ENCODE measurements around the gene ATG9A. TPM values are rescaled to one million over a fixed set of nuclear protein-coding genes. Genes with fewer than 3 reads are reported as not detected.

Gene ATG9A
- polyA plus RNA-seq, 1 donor from 2014 or later: 26.2 TPM

- TF ChIP-seq POLR2AphosphoS5 (IDR thresholded peaks at IDR 0.05) (peak; percentile 97), EZH2 (IDR thresholded peaks at IDR 0.05; ENCODE audit: borderline replicate concordance, insufficient read depth, low read length, poor library complexity, severe bottlenecking) (no peak), EP300 (conservative IDR thresholded peaks at IDR 0.05; ENCODE audit: poor library complexity, severe bottlenecking) (peak; percentile 63), CTCF (IDR thresholded peaks at IDR 0.05; ENCODE audit: poor library complexity, severe bottlenecking) (peak; percentile 48), SMC3 (conservative IDR thresholded peaks at IDR 0.05; ENCODE audit: poor library complexity) (peak; percentile 65), MXI1 (conservative IDR thresholded peaks at IDR 0.05; ENCODE audit: poor library complexity, severe bottlenecking) (peak; percentile 72), TAF1 (IDR thresholded peaks at IDR 0.05; ENCODE audit: low read depth) (peak; percentile 93), REST (IDR thresholded peaks at IDR 0.05; ENCODE audit: borderline replicate concordance) (peak; percentile 91), RAD21 (conservative IDR thresholded peaks at IDR 0.05) (peak; percentile 47)
- H3K9me2 ChIP-seq (ENCODE audit: insufficient read depth, low read length): no peaks in the 10 kb centered on the region
- H3K27me3 ChIP-seq (ENCODE audit: insufficient read depth, low read depth, low read length): no peaks in the 10 kb centered on the region
- H3K27ac ChIP-seq (ENCODE audit: low read length): peak within 1 kb of the TSS; percentile 96
- peak within 1 kb of the TSS; percentile 78 for H3K4me3 ChIP-seq (ENCODE audit: low read length)
- no peaks in the 10 kb centered on the region for H3K9me3 ChIP-seq (ENCODE audit: low read length)
- peak within 1 kb of the TSS; percentile 95 for H3K4me2 ChIP-seq (ENCODE audit: low read length)
- H3K9ac ChIP-seq (ENCODE audit: low read length): peak within 1 kb of the TSS; percentile 90
- H3K36me3 ChIP-seq (ENCODE audit: insufficient read depth, low read length): no peaks in the 10 kb centered on the region
- H3K79me2 ChIP-seq (replicated peaks; ENCODE audit: insufficient read depth, low read length): no peaks in the 10 kb centered on the region
- H3F3A ChIP-seq (ENCODE audit: insufficient read depth, low read length, poor library complexity, severe bottlenecking): no peaks in the 10 kb centered on the region
- H2AFZ ChIP-seq (ENCODE audit: low read depth, low read length): peak within 1 kb of the TSS; percentile 87
- H4K20me1 ChIP-seq (ENCODE audit: insufficient read depth): no peaks in the 10 kb centered on the region
These were observed 22.9 kb downstream of the ATG9A start, which contains the start of gene ZFAND2B for GRCh38 chr2:219206328-219207133. ZFAND2B (plus strand) TSS chr2:219206782; CDS start chr2:219206988, 206 bp downstream.

GRCh38 chr2:219205981-219206327 lies 23.5 kb downstream of the ATG9A start:
- Histone ChIP-seq H3K79me2 (replicated peaks; ENCODE audit: insufficient read depth, low read length) (no peaks in the 10 kb centered on the region), H3K9me3 (ENCODE audit: low read length) (no peaks in the 10 kb centered on the region), H3F3A (ENCODE audit: insufficient read depth, low read length, poor library complexity, severe bottlenecking) (no peaks in the 10 kb centered on the region), H3K27me3 (ENCODE audit: insufficient read depth, low read depth, low read length) (no peaks in the 10 kb centered on the region), H3K4me3 (ENCODE audit: low read length) (peak overlapping the region; percentile 78), H4K20me1 (ENCODE audit: insufficient read depth) (no peaks in the 10 kb centered on the region), H3K9me2 (ENCODE audit: insufficient read depth, low read length) (no peaks in the 10 kb centered on the region), H3K27ac (ENCODE audit: low read length) (peak overlapping the region; percentile 96), H3K9ac (ENCODE audit: low read length) (peak overlapping the region; percentile 90), H3K4me2 (ENCODE audit: low read length) (peak overlapping the region; percentile 76), H2AFZ (ENCODE audit: low read depth, low read length) (peak overlapping the region; percentile 87), H3K36me3 (ENCODE audit: insufficient read depth, low read length) (no peaks in the 10 kb centered on the region)
- TF ChIP-seq RAD21 (conservative IDR thresholded peaks at IDR 0.05) (no peak), SMC3 (conservative IDR thresholded peaks at IDR 0.05; ENCODE audit: poor library complexity) (no peak), POLR2AphosphoS5 (IDR thresholded peaks at IDR 0.05) (no peak), EZH2 (IDR thresholded peaks at IDR 0.05; ENCODE audit: borderline replicate concordance, insufficient read depth, low read length, poor library complexity, severe bottlenecking) (no peak)
